Measurements from ENCODE around the gene KLF3. TPM values are rescaled to one million over a fixed set of nuclear protein-coding genes. Genes with fewer than 3 reads are reported as not detected.

KLF3 gene
- total RNA-seq, 1 experiment from 2014 or later = 29.0 TPM

- no peak for DNase-seq
- no peak overlapping the region for H3K27ac ChIP-seq (ENCODE audit: insufficient read length, low read depth, low read length)
- no peaks in the 10 kb centered on the region for H3K79me1 ChIP-seq (ENCODE audit: insufficient read depth, low read depth, low read length, poor library complexity, severe bottlenecking)
- no peak overlapping the region for H2BK20ac ChIP-seq (ENCODE audit: low read depth, low read length, poor library complexity, severe bottlenecking)
- TF ChIP-seq CTCF (conservative IDR thresholded peaks at IDR 0.05) = no peak
- H3K23ac ChIP-seq (ENCODE audit: insufficient read length, low read depth, low read length) = no peak overlapping the region
- H3K56ac ChIP-seq (ENCODE audit: insufficient read length, low read depth, low read length) = no peak overlapping the region
- no peaks in the 10 kb centered on the region for H3K27me3 ChIP-seq (ENCODE audit: insufficient read depth, low read length)
- H4K8ac ChIP-seq (replicated peaks; ENCODE audit: insufficient read length, low read depth, low read length) = no peak overlapping the region
- H2BK12ac ChIP-seq (ENCODE audit: insufficient read length, low read depth, low read length) = no peak overlapping the region
- no peak overlapping the region for H3K9ac ChIP-seq (ENCODE audit: extremely low read depth, insufficient read length, low read length)
- H3K4me1 ChIP-seq (ENCODE audit: insufficient read depth, low read length) = no peaks in the 10 kb centered on the region
- H3K23me2 ChIP-seq (ENCODE audit: insufficient read length, low read depth, low read length, poor library complexity, severe bottlenecking) = no peaks in the 10 kb centered on the region
- Mint-ChIP-seq H3K9me3 (no peaks in the 10 kb centered on the region), H3K4me1 (peaks cover 4 to 9% of the 10 kb centered on the region in 2 experiments), H3K27me3 (ENCODE audit: low read depth) (no peaks in the 10 kb centered on the region; the same call in 1 of the 2 replicates), H3K36me3 (ENCODE audit: insufficient read depth in 1 of 3, low read depth in 3 of 3) (peaks cover 0 to 1% (median 0%) of the 10 kb centered on the region in 3 experiments; a peak in 2 of 7 replicates), H3K4me3 (no peak overlapping the region), H3K27ac (no peak overlapping the region)
- H2AFZ ChIP-seq (ENCODE audit: low read length) = no peak overlapping the region
- H2BK120ac ChIP-seq (ENCODE audit: low read depth, low read length, poor library complexity, severe bottlenecking) = no peak overlapping the region
- H3K79me2 ChIP-seq (ENCODE audit: insufficient read depth, low read length) = no peaks in the 10 kb centered on the region
- no peak overlapping the region for H3T11ph ChIP-seq (ENCODE audit: low read length)
- no peak overlapping the region for H3K14ac ChIP-seq (ENCODE audit: insufficient read depth, low read length)
- no peak overlapping the region for H2AK5ac ChIP-seq (ENCODE audit: insufficient read length, low read length)
- H2BK5ac ChIP-seq (ENCODE audit: insufficient read length, low read length) = no peak overlapping the region
- no peak overlapping the region for H3K18ac ChIP-seq (ENCODE audit: insufficient read length, low read depth, low read length)
- WGBS (ENCODE audit: extremely low coverage, insufficient read length, low lambda C conversion rate) = no CpG with 5 or more reads among the region's 3 CpGs
- no peak overlapping the region for H3K4ac ChIP-seq (ENCODE audit: low read depth, low read length)
- no peak overlapping the region for H4K91ac ChIP-seq (ENCODE audit: insufficient read length, low read depth, low read length)
- H4K20me1 ChIP-seq (ENCODE audit: control insufficient read depth, insufficient read depth, insufficient read length) = no peaks in the 10 kb centered on the region
- H3K4me2 ChIP-seq (ENCODE audit: insufficient read depth, insufficient read length, low read length) = no peak overlapping the region
- H2BK15ac ChIP-seq (ENCODE audit: low read depth, low read length) = no peak overlapping the region
- no peak overlapping the region for H4K5ac ChIP-seq (ENCODE audit: insufficient read length, low read depth, low read length)
- H3K9me3 ChIP-seq (ENCODE audit: control insufficient read depth, low read depth, low read length) = no peaks in the 10 kb centered on the region
Observed at GRCh38 chr4:38618505-38618904, 45.5 kb upstream of the KLF3 start.
